HepG2 (cell line): ENCODE data around the gene DNMT3L. TPM values are rescaled to one million over a fixed set of nuclear protein-coding genes. Genes with fewer than 3 reads are reported as not detected.

Experiments used
- BRCA1 ChIP-seq: sonication (generic); formaldehyde crosslinking; IDR thresholded peaks from 2 replicates; pipeline ENCODE4 v1.4.0; 2020; ENCODE audit warnings: missing genetic modification reagents
- ETV5 ChIP-seq: IDR thresholded peaks from 2 replicates; pipeline ENCODE4 v1.6.1; 2018; ENCODE audit warnings: missing biosample characterization, missing genetic modification reagents, inconsistent platforms, borderline replicate concordance
- EZH2 ChIP-seq: conservative IDR thresholded peaks from 2 replicates; pipeline ENCODE4 v1.6.1; 2012; ENCODE audit warnings: mild to moderate bottlenecking, low read depth, low read length, moderate library complexity
- HOXA5 ChIP-seq: sonication (generic); formaldehyde crosslinking; IDR thresholded peaks from 2 replicates; pipeline ENCODE4 v1.4.0; 2020; ENCODE audit warnings: missing genetic modification reagents
- KLF11 ChIP-seq: IDR thresholded peaks from 2 replicates; pipeline ENCODE4 v1.6.1; 2016; ENCODE audit warnings: missing compliant biosample characterization
- MIER2 ChIP-seq: IDR thresholded peaks from 2 replicates; pipeline ENCODE4 v1.6.1; 2016; ENCODE audit warnings: missing biosample characterization, missing genetic modification reagents
- PLRG1 ChIP-seq: fragments of 450-650 bp; conservative IDR thresholded peaks from 2 replicates; pipeline ENCODE4 v1.6.1; 2016
- PRPF4 ChIP-seq: fragments of 200-400 bp; formaldehyde crosslinking; IDR thresholded peaks from 2 replicates; pipeline ENCODE4 v1.6.1; 2016; ENCODE audit warnings: low read length, low read depth; ENCODE audit not compliant: poor library complexity, severe bottlenecking
- RFX1 ChIP-seq: fragments of 450-650 bp; IDR thresholded peaks from 2 replicates; pipeline ENCODE4 v1.6.1; 2017
- TBX3 ChIP-seq: fragments of 450-650 bp; IDR thresholded peaks from 2 replicates; pipeline ENCODE4 v1.6.1; 2017; ENCODE audit warnings: antibody characterized with exemption, mild to moderate bottlenecking, inconsistent platforms, borderline replicate concordance
- ZBTB7B ChIP-seq: sonication (generic); formaldehyde crosslinking; IDR thresholded peaks from 2 replicates; pipeline ENCODE4 v1.4.0; 2020; ENCODE audit warnings: missing genetic modification reagents
- ZNF20 ChIP-seq: sonication (generic); formaldehyde crosslinking; IDR thresholded peaks from 2 replicates; pipeline ENCODE4 v1.4.0; 2020; ENCODE audit warnings: mild to moderate bottlenecking, moderate library complexity, missing genetic modification reagents
- ZNF235 ChIP-seq: sonication (generic); formaldehyde crosslinking; IDR thresholded peaks from 2 replicates; pipeline ENCODE4 v1.8.1; 2023; ENCODE audit warnings: mild to moderate bottlenecking, missing genetic modification reagents, borderline replicate concordance
- ZNF441 ChIP-seq: sonication (generic); formaldehyde crosslinking; IDR thresholded peaks from 2 replicates; pipeline ENCODE4 v1.7.0; 2021; ENCODE audit warnings: missing genetic modification reagents, borderline replicate concordance
- ZNF451 ChIP-seq: sonication (generic); formaldehyde crosslinking; IDR thresholded peaks from 2 replicates; pipeline ENCODE4 v1.5.0; 2020; ENCODE audit warnings: mild to moderate bottlenecking, missing genetic modification reagents
- ZNF550 ChIP-seq: sonication (generic); formaldehyde crosslinking; IDR thresholded peaks from 2 replicates; pipeline ENCODE4 v1.4.0; 2020; ENCODE audit warnings: mild to moderate bottlenecking, missing genetic modification reagents, borderline replicate concordance
- ZNF556 ChIP-seq: sonication (generic); formaldehyde crosslinking; IDR thresholded peaks from 2 replicates; pipeline ENCODE4 v1.4.0; 2020; ENCODE audit warnings: mild to moderate bottlenecking, missing genetic modification reagents, borderline replicate concordance
- ZNF672 ChIP-seq: sonication (generic); formaldehyde crosslinking; IDR thresholded peaks from 2 replicates; pipeline ENCODE4 v1.8.1; 2022; ENCODE audit warnings: missing genetic modification reagents
- ZNF713 ChIP-seq: sonication (generic); formaldehyde crosslinking; IDR thresholded peaks from 2 replicates; pipeline ENCODE4 v1.4.0; 2020; ENCODE audit warnings: mild to moderate bottlenecking, missing genetic modification reagents
- ZNF720 ChIP-seq: sonication (generic); formaldehyde crosslinking; IDR thresholded peaks from 2 replicates; pipeline ENCODE4 v1.4.0; 2020; ENCODE audit warnings: missing genetic modification reagents
- ZNF766 ChIP-seq: sonication (generic); formaldehyde crosslinking; IDR thresholded peaks from 2 replicates; pipeline ENCODE4 v1.5.0; 2020; ENCODE audit warnings: missing genetic modification reagents, borderline replicate concordance
- ZNF775 ChIP-seq: sonication (generic); formaldehyde crosslinking; IDR thresholded peaks from 2 replicates; pipeline ENCODE4 v1.4.0; 2020; ENCODE audit warnings: missing genetic modification reagents, mild to moderate bottlenecking, moderate library complexity, borderline replicate concordance
- ZNF816 ChIP-seq: sonication (generic); formaldehyde crosslinking; IDR thresholded peaks from 2 replicates; pipeline ENCODE4 v1.8.0; 2022; ENCODE audit warnings: missing genetic modification reagents, mild to moderate bottlenecking, borderline replicate concordance
- ZZZ3 ChIP-seq: sonication (generic); formaldehyde crosslinking; IDR thresholded peaks from 2 replicates; pipeline ENCODE4 v1.4.0; 2020; ENCODE audit warnings: missing genetic modification reagents, mild to moderate bottlenecking, borderline replicate concordance
- polyA plus RNA-seq, 8 experiments: library from polyadenylated mRNA; depleted of rRNA in 3 of 8; stranded (reverse) in 7 of 8; unstranded in 1 of 8; fragments of >200 nt; fragmentation: Illumina TruSeq in 4 of 8; extraction: Trizol in 4 of 8; gene quantifications; 2 replicates each; pipeline versions ENCODE4 v1.2.1 to v1.2.3, GENCODE V29; 2011 to 2016; ENCODE audit warnings: low read depth in 4 of 8, missing spikeins in 1 of 8, mixed read lengths in 1 of 8; ENCODE audit not compliant: insufficient read depth in 1 of 8
- total RNA-seq, 5 experiments: library from RNA; depleted of rRNA; stranded (reverse); fragments of >200 nt; fragmentation: Illumina TruSeq; extraction: Trizol; gene quantifications; 2 replicates each; pipeline ENCODE4 v1.2.3, GENCODE V29; 2016; ENCODE audit warnings: low read depth in 1 of 5
- TF ChIP-seq, protein P1 (sequence below): sonication (generic); formaldehyde crosslinking; IDR thresholded peaks from one replicate; pipeline ENCODE4 v1.5.1; 2020; ENCODE audit warnings: mild to moderate bottlenecking, missing genetic modification reagents; ENCODE audit errors: not compliant biosample characterization

The DNMT3L gene
- total and polyA plus RNA-seq, 2 of the 13 experiments (the other 11 are each of a cell fraction or from before 2014, with no cell fraction given): 0.75 to 1.7 TPM

DNA sequence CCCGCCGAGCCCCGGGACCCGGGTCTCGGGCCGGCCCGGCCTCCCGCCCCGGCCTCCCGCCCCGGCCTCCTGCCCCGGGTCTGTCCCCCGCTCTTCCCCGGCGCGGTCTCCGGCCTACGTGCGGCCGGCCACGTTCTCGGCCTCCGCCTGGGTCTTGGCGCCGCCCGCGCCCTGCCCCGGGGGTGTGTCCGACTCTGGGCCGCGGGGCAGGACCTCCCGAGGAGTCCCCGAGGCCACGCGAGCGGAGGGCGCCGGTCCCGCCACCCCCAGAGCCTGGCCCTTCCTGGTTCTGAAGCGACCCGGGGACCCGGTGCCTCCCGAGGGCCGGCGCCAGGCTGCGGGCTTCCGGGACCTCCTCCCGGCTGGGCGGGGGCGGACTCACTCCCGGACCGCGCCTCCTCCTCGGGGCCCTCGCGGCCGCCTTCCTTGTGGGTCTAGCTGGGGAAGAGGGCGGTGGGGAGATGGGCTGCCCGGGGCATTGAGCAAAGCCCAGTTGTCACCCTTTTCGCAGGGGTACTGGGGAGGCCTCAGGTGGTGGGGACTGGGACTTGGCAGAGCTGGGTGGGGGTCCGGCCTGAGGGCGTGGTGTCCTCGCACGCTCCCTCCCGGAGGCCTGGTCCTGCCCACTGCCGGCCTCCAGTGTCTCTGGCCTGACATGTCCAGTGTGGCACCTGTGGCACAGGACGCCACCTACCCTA lies 38.7 kb upstream of the DNMT3L start (continued):
- TF ChIP-seq RFX1: no peak
- peak; percentile 52; the same call in 1 of the 2 replicates for TF ChIP-seq ZNF235 (CRISPR knock-in tag)
- TF ChIP-seq MIER2 (CRISPR knock-in tag): no peak
- TF ChIP-seq BRCA1: no peak
- no peak for TF ChIP-seq ZNF766
- no peak for TF ChIP-seq ZNF556 (CRISPR knock-in tag)
- TF ChIP-seq EZH2: no peak
- TF ChIP-seq ZNF441: no peak
- TF ChIP-seq ETV5 (CRISPR knock-in tag): peak; percentile 61; the same call in 1 of the 2 replicates
- no peak for TF ChIP-seq ZNF451
- no peak for TF ChIP-seq ZNF816 (CRISPR knock-in tag)
- TF ChIP-seq, protein P1, sequence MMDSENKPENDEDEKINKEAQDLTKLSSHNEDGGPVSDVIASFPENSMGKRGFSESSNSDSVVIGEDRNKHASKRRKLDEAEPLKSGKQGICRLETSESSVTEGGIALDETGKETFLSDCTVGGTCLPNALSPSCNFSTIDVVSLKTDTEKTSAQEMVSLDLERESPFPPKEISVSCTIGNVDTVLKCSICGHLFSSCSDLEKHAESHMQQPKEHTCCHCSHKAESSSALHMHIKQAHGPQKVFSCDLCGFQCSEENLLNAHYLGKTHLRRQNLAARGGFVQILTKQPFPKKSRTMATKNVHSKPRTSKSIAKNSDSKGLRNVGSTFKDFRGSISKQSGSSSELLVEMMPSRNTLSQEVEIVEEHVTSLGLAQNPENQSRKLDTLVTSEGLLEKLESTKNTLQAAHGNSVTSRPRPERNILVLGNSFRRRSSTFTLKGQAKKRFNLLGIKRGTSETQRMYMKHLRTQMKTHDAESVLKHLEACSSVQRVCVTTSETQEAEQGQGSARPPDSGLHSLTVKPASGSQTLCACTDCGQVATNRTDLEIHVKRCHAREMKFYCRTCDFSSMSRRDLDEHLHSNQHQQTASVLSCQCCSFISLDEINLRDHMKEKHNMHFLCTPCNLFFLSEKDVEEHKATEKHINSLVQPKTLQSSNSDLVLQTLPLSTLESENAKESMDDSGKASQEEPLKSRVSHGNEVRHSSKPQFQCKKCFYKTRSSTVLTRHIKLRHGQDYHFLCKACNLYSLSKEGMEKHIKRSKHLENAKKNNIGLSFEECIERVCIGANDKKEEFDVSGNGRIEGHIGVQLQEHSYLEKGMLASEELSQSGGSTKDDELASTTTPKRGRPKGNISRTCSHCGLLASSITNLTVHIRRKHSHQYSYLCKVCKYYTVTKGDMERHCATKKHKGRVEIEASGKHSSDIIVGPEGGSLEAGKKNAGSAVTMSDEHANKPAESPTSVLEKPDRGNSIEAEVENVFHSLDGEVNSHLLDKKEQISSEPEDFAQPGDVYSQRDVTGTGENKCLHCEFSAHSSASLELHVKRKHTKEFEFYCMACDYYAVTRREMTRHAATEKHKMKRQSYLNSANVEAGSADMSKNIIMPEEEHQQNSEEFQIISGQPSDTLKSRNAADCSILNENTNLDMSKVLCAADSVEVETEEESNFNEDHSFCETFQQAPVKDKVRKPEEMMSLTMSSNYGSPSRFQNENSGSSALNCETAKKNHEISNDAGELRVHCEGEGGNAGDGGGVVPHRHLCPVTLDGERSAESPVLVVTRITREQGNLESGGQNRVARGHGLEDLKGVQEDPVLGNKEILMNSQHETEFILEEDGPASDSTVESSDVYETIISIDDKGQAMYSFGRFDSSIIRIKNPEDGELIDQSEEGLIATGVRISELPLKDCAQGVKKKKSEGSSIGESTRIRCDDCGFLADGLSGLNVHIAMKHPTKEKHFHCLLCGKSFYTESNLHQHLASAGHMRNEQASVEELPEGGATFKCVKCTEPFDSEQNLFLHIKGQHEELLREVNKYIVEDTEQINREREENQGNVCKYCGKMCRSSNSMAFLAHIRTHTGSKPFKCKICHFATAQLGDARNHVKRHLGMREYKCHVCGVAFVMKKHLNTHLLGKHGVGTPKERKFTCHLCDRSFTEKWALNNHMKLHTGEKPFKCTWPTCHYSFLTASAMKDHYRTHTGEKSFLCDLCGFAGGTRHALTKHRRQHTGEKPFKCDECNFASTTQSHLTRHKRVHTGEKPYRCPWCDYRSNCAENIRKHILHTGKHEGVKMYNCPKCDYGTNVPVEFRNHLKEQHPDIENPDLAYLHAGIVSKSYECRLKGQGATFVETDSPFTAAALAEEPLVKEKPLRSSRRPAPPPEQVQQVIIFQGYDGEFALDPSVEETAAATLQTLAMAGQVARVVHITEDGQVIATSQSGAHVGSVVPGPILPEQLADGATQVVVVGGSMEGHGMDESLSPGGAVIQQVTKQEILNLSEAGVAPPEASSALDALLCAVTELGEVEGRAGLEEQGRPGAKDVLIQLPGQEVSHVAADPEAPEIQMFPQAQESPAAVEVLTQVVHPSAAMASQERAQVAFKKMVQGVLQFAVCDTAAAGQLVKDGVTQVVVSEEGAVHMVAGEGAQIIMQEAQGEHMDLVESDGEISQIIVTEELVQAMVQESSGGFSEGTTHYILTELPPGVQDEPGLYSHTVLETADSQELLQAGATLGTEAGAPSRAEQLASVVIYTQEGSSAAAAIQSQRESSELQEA: peak; percentile 61
- TF ChIP-seq PLRG1: no peak
- TF ChIP-seq PRPF4: no peak
- 0 out of 2 replicates have a peak, but pooled peaks have one; percentile 46 for TF ChIP-seq ZNF713 (CRISPR knock-in tag)
- TF ChIP-seq ZNF775 (CRISPR knock-in tag): no peak
- TF ChIP-seq ZNF20 (CRISPR knock-in tag): no peak
- TF ChIP-seq ZBTB7B (CRISPR knock-in tag): peak; percentile 16; the same call in 1 of the 2 replicates
- TF ChIP-seq HOXA5: no peak
- TF ChIP-seq ZNF672 (CRISPR knock-in tag): no peak
- TF ChIP-seq ZNF720: no peak
- TF ChIP-seq KLF11: no peak
- TF ChIP-seq ZZZ3 (CRISPR knock-in tag): no peak
- no peak for TF ChIP-seq ZNF550
- no peak for TF ChIP-seq TBX3
